B cell (primary cell): Measurements from ENCODE around the gene DYNC2I2.

ENCODE experiments used
- CTCF ChIP-seq: fragments of 200-600 bp; IDR thresholded peaks from one replicate; pipeline ENCODE4 v1.8.0; 2022; ENCODE audit warnings: antibody characterized with exemption, mild to moderate bottlenecking
- EZH2 ChIP-seq: IDR thresholded peaks from 2 replicates; pipeline ENCODE4 v1.6.1; 2012; ENCODE audit warnings: borderline replicate concordance, low read depth, mild to moderate bottlenecking, moderate library complexity, low read length; ENCODE audit not compliant: insufficient read depth, poor library complexity, severe bottlenecking

DNA sequence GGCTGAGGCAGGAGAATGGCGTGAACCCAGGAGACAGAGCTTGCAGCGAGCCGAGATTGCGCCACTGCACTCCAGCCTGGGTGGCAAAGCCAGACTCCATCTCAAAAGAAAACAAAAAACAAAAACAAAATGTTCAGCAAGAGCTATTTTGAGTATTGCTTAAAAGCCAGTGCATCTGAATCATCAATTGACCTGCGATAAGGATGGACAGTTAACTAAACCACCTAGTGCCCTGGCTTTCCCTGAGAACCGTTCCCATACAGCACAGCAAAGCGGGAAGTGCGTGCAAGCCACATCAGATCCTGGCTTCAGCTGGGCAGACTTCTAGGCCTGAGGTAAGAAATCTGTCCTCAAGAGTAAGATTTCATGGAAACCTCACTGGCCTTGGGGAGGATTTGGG lies 2.7 kb downstream of the DYNC2I2 start:
- no peak for TF ChIP-seq CTCF
- TF ChIP-seq EZH2, result no peak
